Calu3 (cell line): ENCODE measurements around the gene SZRD1. TPM values are rescaled to one million over a fixed set of nuclear protein-coding genes. Genes with fewer than 3 reads are reported as not detected.

Experiments used
- BruUV-seq: library from RNA; stranded (reverse); fragments of 400-500 nt; replicated peaks from 2 replicates; lab custom pipeline; 2021; lab: Mats Ljungman, UMichigan
- CTCF ChIA-PET: fragments of 300-600 bp; sonication (Branson Sonifier 250); formaldehyde crosslinking; loops from one replicate; lab custom pipeline; 2022; ENCODE audit warnings: antibody characterized with exemption; lab: Charles Lee
- DNase-seq: peaks from one replicate; pipeline ENCODE4 v3.0.0; 2022
- H3K27ac Mint-ChIP-seq: one replicate; pipeline ENCODE4 v1.8.0; 2022; ENCODE audit warnings: mixed read lengths; ENCODE audit not compliant: unreplicated experiment
- H3K27me3 Mint-ChIP-seq: one replicate; pipeline ENCODE4 v1.8.0; 2022; ENCODE audit warnings: mixed read lengths; ENCODE audit not compliant: unreplicated experiment
- H3K36me3 Mint-ChIP-seq: one replicate; pipeline ENCODE4 v1.8.0; 2022; ENCODE audit warnings: mild to moderate bottlenecking, moderate library complexity, mixed read lengths; ENCODE audit not compliant: insufficient read depth, unreplicated experiment
- H3K4me1 Mint-ChIP-seq: one replicate; pipeline ENCODE4 v1.8.0; 2022; ENCODE audit warnings: mild to moderate bottlenecking, low read depth, mixed read lengths; ENCODE audit not compliant: unreplicated experiment
- H3K4me3 Mint-ChIP-seq: one replicate; pipeline ENCODE4 v1.8.0; 2022; ENCODE audit warnings: mild to moderate bottlenecking, low read depth, moderate library complexity, mixed read lengths; ENCODE audit not compliant: unreplicated experiment
- H3K9me3 Mint-ChIP-seq: one replicate; pipeline ENCODE4 v1.8.0; 2022; ENCODE audit warnings: low read depth, mixed read lengths; ENCODE audit not compliant: unreplicated experiment
- CTCF ChIP-seq: fragments of 200-600 bp; IDR thresholded peaks from one replicate; pipeline ENCODE4 v1.8.0; 2022; ENCODE audit warnings: antibody characterized with exemption; ENCODE audit not compliant: unreplicated experiment
- intact Hi-C: fragments of 100-400 bp; cut with micrococcal nuclease; formaldehyde crosslinking; loops from one replicate; pipeline ENCODE4 v1.10.0; 2022; ENCODE audit not compliant: unreplicated experiment
- total RNA-seq: library from RNA; stranded (reverse); gene quantifications from 2 replicates; pipeline ENCODE4 v1.2.3, GENCODE V29; 2022

Gene SZRD1
- total RNA-seq, 1 experiment from 2014 or later, result 95.9 TPM

DNA sequence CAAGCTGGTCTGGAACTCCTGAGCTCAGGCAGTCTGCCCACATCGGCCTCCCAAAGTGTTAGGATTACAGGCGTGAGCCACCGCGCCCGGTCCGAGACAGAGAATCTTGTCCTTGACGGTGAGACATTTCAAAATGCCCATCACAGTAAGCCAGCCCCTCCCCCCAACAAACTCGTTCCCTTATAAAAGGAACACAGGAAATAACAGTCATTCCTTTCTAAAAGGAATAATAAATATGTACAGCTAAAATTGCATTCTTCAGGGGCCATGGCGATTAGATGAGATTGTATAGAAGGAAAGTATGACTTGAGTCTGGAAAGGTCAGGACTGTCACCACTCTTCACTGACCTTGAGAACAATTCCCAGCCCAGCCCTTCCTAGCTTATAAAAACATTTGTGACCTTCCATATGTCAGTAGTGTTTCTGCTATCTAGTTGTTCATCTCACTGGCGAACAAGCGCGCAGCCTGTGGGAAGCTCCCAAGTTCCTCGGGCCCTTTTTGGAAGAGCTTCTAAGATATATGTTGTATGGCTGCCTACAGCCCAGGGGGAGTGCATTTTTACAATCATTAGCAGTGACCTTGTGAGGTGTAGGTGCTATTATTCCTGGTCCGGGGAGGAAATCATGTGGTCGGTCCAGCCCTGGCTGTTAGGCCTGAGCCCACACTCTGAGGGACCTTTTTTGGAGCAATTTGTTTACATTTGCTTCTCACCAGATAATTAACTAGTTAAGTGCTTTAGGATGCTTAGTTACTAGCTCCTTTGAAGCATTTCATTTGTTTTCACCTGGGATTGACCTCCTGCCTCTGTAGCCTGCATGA, 8.7 kb downstream of the SZRD1 start:
- no TSS peak for BruUV-seq
- CTCF ChIA-PET, result no interaction called here
- DNase-seq, result no peak

DNA sequence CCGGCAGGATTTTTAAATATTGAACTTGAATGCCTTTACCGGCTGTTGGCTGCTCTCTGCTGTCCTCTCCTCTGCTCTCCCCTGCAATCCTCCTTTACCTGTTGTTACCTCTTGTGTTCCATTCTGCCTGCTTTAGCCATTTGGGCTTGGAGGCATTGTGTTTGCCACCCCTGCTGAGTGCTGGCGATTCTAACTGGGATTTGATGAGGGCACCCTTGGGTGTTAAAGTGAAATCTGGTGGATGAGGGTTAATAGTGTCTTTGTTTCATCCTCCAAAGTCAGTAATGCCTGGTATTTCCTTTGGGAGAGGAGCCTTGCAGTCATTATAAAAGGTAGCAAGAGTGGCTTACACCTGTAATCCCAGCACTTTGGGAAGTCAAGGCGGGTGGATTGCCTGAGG, 9.9 kb downstream of the SZRD1 start:
- Mint-ChIP-seq H3K36me3 (peaks cover 11% of the 10 kb centered on the region), H3K4me3 (no peak overlapping the region), H3K27ac (no peak overlapping the region), H3K9me3 (no peaks in the 10 kb centered on the region), H3K4me1 (peaks cover 24% of the 10 kb centered on the region), H3K27me3 (no peaks in the 10 kb centered on the region)
- intact Hi-C loops, result no loop called here
- DNase-seq, result no peak
- no TSS peak for BruUV-seq
- CTCF ChIA-PET, result interaction anchor here (0.6 kb wide), 1 partner anchor 633 kb away, joined by 3 read pairs; no protein-coding TSS in a partner anchor
- TF ChIP-seq CTCF, result no peak

More for the DNA sequence above, 8.7 kb downstream of the SZRD1 start:
- H3K27ac Mint-ChIP-seq, result no peak overlapping the region
- H3K4me1 Mint-ChIP-seq, result peaks cover 25% of the 10 kb centered on the region
- H3K36me3 Mint-ChIP-seq, result peaks cover 11% of the 10 kb centered on the region
- no peaks in the 10 kb centered on the region for H3K27me3 Mint-ChIP-seq
- no peak overlapping the region for H3K4me3 Mint-ChIP-seq
- intact Hi-C loops, result no loop called here
- TF ChIP-seq CTCF, result no peak
- H3K9me3 Mint-ChIP-seq, result no peaks in the 10 kb centered on the region

GRCh38 chr1:16378443-16378842, 11.4 kb downstream of the SZRD1 start:
- peaks cover 2% of the 10 kb centered on the region for H3K9me3 Mint-ChIP-seq
- BruUV-seq, result no TSS peak
- H3K27ac Mint-ChIP-seq, result no peak overlapping the region
- intact Hi-C loops, result no loop called here
- TF ChIP-seq CTCF, result no peak
- peaks cover 5% of the 10 kb centered on the region for H3K36me3 Mint-ChIP-seq
- CTCF ChIA-PET, result no interaction called here
- peaks cover 19% of the 10 kb centered on the region for H3K4me1 Mint-ChIP-seq
- no peak for DNase-seq
- H3K4me3 Mint-ChIP-seq, result no peak overlapping the region
- H3K27me3 Mint-ChIP-seq, result no peaks in the 10 kb centered on the region

DNA sequence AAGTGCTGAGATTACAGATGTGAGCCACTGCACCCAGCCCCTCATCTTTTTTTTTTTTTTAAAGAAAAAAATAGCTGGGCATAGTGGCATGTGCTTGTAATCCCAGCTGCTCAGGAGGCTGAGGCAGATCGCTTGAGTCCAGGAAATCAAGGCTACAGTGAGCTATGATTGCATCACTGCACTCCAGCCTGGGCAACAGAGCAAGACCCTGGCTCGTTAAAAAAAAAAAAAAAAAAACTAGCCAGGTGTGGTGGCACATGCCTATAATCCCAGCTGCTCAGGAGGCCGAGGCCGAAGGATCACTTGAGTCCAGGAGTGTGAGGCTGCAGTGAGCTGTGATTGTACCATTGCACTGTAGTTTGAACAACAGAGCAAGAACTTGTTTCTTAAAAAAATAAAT, 13.8 kb downstream of the SZRD1 start:
- DNase-seq, result no peak
- BruUV-seq, result no TSS peak
- Mint-ChIP-seq H3K27ac (no peak overlapping the region), H3K4me3 (no peak overlapping the region), H3K36me3 (peaks cover 5% of the 10 kb centered on the region), H3K4me1 (peaks cover 33% of the 10 kb centered on the region), H3K27me3 (no peaks in the 10 kb centered on the region), H3K9me3 (peaks cover 2% of the 10 kb centered on the region)
- no peak for TF ChIP-seq CTCF
- intact Hi-C loops, result no loop called here
- CTCF ChIA-PET, result interaction anchor here (0.6 to 0.7 kb wide), 2 partner anchors 9 to 1359 kb away, joined by 3 to 4 read pairs; no protein-coding TSS in a partner anchor
